Right renal pelvis (tissue), 4 donors: Measurements from ENCODE around the gene MYL5. TPM values are rescaled to one million over a fixed set of nuclear protein-coding genes. Genes with fewer than 3 reads are reported as not detected.
A peak's percentile ranks its signal among the peaks of the same experiment; 100 is the strongest.
"Not testable (repeated sequence)": the region's sequence is repeated elsewhere in the genome, so short reads cannot be mapped to it uniquely, and the experiment has no call there.

Experiments
- DNase-seq, 4 donors: peaks; one replicate each; pipeline ENCODE4 v3.0.0-alpha.2; 2013; ENCODE audit warnings: low read depth in 4 of 4, low spot score in 3 of 4, missing footprints in 1 of 4
- polyA plus RNA-seq, 4 donors: library from polyadenylated mRNA; unstranded; fragments of 120-200 nt; gene quantifications; one replicate each; pipeline ENCODE4 v1.2.1, GENCODE V29; 2013; ENCODE audit not compliant: insufficient read length in 4 of 4

Gene MYL5
- polyA plus RNA-seq, 4 donors: 14.1 to 23.3 (median 17.8) TPM

DNA sequence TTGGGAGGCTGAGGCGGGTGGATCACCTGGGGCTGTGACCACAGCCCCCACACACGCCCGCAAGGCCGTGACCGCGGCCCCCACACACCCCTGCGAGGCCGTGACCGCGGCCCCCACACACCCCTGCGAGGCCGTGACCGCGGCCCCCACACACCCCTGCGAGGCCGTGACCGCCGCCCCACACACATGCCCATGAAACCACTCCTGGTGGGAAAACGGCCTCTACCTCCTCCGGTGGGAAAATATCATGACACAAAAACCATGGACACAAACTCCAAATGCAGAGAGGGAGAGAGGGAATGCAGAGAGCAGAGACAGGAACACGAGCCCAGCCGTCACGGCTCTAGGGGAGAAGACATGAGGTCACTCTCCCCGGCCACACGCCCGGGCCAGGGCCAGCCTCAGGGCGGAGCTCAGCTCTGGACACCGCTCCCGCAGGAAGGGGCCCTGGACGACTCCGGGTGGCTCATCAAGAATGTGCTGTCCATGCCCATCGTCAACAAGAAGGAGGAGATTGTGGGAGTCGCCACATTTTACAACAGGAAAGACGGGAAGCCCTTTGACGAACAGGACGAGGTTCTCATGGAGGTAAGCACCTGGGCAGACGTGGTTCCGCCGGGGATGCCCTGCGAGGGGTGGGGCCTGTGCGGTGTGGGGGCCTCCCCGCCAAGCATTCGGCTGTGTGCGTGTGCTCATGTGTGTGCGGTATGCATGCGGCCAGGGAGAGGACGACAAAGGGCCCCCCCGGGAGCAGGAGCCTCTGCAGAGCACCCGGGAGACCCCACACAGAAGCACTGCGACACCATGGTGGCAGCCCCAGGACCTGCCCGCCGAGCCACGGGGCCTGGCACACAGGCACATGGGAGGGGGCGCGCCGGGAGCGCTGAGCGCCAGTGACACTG lies 17.7 kb upstream of the MYL5 start:
- DNase-seq: no peak

GRCh38 chr4:657338-657833 lies 17.0 kb upstream of the MYL5 start:
- DNase-seq: no peak

DNA sequence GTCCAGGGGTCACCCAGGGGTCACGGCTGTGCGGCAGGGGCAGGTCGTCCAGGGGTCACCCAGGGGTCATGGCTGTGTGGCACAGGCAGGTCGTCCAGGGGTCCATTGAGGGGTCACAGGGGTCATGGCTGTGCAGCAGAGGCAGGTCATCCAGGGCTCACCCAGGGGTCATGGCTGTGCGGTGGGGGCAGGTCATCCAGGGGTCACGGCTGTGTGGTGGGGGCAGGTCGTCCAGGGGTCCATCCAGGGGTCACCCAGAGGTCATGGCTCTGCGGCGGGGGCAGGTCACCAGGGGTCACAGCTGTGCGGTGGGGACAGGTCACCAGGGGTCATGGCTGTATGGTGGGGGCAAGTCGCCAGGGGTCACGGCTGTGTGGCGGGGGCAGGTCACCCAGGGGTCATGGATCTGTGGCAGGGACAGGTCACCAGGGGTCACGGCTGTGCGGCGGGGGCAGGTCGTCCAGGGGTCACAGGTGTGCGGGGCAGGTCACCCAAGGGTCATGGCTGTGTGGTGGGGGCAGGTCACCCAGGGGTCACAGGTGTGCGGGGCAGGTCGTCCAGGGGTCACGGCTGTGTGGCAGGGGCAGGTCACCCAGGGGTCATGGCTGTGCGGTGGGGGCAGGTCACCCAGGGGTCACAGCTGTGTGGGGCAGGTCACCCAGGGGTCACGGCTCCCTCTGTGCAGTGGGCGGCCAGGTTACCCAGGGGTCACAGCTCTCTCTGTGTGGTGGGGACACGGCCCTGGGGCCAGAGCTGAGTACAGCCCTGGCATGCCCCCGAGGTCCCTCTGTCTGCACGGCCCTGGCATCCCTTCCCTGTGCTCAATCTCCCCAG lies 16.3 kb upstream of the MYL5 start:
- no peak for DNase-seq

DNA sequence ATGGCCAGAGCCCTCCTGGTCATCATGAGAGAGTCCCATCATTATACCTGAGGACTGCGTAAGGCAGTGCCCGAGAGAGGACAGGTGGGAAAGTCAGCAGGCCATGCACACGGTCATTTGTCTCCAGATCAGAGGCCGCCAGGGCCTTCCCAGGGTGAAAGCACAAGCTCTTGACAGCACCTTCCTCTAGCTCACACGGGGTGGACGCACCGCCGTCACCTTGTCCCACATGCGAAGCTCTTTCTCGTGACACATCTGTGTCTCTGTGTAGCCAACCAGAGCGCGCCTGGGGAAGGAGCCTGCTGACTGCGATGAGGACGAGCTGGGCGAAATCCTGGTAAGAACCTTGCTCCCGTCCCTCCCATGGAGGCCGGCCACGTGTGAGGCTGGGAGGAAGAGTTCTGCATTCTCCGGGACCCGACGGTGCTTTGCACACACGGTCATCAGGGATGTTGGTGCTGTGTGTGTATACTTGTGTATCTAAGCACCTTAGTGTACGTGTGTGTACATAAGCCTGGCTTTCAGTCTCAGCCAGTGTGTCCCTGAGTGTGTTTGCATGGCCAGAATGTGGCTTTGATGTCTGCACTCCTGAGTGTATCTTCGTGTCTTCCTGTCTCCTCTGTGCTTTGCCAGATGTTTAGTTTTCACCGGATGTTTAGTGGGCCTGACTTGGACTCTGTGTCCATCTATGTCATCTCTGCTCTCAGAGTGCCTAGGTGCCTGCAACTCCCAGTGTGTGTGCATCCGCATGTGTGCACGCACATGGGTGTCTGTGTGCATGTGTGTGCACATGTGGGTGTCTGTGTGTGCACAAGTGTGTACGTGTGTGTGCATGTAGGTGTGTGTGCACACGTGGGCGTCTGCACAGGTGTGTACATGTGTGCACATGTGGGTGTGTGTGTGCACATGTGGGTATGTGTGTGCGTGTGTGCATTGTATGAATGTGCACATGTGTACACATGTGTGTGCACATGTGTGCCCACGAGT lies 15.4 kb upstream of the MYL5 start:
- DNase-seq: no peak

GRCh38 chr4:659851-660250 lies 14.5 kb upstream of the MYL5 start:
- DNase-seq: no peak

DNA sequence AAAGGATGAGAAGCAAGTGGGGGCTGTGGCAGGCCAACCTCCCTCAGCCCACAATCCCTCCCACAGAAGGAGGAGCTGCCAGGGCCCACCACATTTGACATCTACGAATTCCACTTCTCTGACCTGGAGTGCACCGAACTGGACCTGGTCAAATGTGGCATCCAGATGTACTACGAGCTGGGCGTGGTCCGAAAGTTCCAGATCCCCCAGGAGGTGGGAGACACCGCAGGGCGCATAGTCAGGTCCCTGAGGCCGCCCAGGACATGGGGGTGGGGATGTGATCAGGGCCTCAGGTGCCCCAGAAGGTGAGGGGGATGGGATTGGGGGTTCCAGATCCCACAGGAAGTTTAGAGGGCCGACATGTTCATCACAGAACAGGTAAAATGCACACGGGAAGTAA lies 13.9 kb upstream of the MYL5 start:
- DNase-seq: no peak

DNA sequence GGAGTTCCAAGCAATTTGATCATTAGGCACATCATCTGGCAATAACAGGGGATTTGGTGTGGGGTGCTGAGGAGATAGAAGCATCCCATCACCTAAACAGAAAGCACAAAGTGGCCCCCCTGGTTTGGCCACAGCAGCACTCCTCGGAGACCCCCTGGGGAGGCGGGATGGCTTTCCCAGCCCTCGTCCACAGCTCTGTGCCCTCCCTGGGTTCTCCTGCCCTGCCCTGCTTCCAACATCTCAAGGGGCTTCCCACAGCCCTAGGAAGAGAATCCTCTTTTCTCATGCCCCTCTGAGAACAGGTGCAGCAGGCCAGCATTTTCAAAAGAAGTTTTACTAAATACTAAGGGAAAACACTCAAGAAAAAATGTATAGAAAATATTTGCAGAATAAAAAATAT lies 13.1 kb upstream of the MYL5 start:
- DNase-seq: no peak

DNA sequence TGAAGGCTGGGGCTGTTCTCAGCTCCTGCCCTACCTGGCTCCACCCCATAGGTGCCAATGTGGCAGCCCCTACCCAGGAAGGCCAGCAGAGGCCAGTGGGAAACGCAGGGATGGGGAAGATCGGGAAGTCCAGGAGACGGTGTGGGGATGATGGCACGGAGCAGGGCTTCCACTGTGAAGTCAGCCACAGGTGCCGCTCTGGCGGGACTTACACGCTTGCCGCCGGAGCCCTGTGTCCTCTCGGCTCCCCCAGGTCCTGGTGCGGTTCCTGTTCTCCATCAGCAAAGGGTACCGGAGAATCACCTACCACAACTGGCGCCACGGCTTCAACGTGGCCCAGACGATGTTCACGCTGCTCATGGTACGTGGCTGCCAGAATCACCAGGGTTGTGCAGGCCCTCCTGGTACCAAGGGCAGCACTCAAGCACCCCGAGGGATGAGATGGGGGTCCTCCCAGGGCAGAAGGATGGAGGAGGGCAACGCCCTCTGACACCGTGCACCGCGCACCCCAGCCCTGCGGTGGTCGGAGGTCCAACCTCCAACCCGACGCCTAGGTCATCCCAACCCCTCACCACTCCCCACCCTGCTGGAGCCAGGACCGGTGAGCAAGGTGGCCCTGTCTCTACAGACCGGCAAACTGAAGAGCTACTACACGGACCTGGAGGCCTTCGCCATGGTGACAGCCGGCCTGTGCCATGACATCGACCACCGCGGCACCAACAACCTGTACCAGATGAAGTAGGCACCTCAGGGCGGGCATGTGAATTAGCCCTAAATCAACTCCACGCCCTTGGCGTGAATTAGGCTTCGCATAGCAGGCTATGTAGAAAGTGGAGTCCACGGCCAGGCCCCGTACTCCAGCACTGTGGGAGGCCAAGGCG lies 12.2 kb upstream of the MYL5 start:
- no peak for DNase-seq

DNA sequence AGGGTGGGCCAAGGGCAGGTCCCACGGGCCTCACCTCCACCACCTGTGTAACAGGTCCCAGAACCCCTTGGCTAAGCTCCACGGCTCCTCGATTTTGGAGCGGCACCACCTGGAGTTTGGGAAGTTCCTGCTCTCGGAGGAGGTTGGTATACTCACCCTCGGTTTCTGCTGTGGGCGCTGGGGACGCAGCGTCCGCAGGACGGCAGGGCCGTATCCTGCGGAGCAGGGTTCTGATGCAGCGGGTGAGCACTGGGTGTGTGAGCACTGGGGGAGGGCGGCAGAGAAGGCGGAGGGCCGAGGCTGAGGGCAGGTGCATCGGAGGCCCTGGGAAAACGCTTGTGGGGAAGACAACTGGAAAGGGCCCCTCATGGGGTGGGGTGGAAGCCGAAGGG lies 11.3 kb upstream of the MYL5 start:
- DNase-seq: no peak

DNA sequence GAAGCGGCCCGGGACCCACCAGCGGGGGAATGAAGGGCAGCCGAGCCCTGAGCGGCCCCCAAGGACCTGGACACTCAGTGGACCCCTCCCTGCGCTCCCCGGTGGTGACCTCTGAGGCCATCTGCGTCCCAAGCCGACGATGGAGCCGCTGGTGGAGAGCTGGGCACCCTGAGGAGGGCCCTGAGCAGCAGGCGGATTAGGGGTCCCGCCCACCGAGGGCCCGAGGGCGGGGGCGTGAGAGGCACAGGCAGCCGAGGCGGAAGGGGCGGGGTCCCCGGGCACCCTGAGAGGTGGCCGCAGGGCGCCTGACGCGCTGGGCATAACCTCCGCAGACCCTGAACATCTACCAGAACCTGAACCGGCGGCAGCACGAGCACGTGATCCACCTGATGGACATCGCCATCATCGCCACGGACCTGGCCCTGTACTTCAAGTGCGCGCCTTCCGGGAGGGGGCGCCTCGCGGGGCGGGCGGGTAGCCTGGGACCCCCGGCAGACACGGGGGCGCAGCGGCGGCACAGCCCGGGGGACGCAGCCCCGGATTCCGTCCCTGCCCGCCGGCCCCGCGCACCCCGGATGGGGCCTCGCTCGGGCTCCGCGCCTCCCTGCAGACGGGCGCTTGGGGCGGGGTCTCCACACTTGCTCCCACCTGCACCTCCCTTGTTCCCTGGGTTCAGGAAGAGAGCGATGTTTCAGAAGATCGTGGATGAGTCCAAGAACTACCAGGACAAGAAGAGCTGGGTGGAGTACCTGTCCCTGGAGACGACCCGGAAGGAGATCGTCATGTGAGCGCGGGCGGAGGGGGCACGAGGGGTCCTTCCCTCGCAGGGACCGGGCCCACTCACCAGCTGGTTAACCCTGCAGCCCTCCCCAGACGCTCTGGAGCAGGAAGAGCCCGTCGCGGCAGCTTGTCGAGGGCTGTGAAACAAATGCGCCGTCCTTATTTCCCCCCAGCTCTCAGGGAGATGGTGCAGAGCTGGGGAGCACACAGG lies 10.6 kb upstream of the MYL5 start:
- DNase-seq: peak in 2 of 4 donors; percentile 38 to 54

GRCh38 chr4:664713-665231 lies 9.6 kb upstream of the MYL5 start:
- DNase-seq: no peak

DNA sequence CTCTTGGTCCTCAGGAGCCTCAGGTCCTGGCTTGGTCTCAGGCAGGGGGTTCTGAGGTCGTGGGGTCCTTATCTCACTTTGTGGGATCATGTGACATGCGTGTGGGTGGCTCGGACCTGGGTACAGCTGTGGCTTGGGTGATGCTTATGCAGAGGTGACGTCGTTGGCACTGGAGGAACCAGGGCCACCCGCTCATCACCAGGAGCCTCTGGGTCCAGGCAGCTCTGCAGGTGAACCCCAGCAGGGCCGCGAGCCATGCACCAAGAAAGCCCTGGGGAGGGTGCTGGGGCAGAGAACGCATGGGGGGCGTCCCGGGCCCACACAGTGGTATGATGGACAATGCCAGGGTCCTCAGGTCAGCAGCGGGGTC lies 9.0 kb upstream of the MYL5 start:
- DNase-seq: no peak

DNA sequence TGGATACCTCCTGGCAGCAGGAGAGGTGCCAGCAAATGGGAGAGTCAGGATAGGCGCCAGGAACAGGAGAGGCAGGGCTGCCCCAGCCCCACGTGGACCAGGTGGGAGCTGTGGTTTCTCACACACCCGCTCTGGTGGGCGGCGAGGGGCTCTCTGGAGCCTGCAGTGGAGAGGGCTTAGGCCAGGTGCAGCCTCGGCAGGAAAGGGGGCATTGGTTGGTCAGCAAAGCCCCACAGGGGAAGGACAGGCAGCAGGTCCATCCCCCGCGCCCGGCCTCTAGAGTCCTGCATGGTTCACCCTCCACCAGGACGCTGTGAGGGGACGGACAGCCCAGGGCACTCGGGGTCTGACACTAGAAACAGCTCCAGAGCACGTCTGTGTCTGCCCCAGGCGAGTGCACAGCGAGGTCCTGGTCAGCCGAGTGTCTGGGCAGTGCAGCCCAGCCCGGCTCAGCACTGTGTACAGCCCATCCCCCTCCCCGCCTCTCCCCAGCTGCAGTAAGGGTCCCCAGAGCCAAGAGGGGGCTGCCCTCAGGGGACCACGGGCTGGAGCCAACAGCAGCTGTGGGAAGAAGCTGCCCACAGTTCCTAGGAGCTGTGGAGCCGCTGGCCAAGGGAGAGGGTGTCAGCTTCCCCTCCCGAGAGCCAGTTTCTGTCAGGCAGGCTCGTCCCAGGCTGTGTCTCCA lies 8.4 kb upstream of the MYL5 start:
- DNase-seq: no peak

DNA sequence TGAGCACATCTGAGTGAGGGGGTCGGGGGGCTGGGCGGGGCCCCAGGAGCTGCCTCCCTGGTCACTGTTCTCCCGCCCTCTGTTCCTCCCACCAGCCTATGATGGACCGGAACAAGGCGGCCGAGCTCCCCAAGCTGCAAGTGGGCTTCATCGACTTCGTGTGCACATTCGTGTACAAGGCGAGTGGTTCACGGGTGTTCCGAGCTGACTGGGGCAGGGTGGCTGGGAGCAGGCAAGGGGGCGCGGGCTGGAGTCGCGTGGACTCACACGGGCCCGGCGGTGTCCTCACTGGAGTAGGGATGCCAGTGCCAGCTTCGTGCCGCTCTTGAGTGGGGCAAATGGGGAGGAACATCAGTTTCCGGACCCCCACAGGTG lies 7.9 kb upstream of the MYL5 start:
- no peak for DNase-seq

DNA sequence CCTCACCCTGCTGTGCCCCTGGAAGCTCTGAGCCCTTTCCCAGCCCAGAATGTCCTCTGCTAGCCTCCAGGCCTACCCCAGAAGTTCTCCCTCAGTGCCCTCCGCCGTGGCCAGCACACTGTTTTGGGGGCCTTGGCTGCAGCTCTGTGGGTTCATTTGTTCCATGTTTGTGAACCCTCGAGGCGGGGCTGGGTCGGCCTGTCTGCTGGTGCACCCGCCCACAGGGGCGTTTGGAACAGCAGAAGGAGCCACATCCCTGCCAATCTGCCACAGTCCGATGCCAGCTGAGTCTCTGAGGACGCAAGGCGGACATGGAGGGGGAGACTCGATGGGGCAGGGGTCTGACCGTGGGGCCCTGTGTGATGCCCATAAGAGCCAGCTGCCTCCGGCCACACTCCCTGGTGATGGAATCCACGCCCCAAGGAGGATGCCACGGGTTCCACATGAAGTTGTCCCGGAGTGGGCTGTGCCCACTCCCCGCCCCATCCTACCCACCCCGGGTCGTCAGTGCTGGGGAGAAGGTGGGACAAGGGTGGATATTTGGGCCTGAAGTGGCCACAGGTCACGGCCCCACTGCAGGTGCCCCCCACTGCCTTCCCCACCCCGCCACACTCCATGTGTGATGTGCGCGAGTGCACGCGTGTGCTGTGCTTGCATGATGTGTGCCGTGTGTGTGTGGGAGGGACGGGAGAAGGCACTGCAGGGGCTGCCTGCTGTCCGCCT lies 7.4 kb upstream of the MYL5 start:
- DNase-seq: no peak

GRCh38 chr4:667545-667925 lies 6.8 kb upstream of the MYL5 start:
- no peak for DNase-seq

DNA sequence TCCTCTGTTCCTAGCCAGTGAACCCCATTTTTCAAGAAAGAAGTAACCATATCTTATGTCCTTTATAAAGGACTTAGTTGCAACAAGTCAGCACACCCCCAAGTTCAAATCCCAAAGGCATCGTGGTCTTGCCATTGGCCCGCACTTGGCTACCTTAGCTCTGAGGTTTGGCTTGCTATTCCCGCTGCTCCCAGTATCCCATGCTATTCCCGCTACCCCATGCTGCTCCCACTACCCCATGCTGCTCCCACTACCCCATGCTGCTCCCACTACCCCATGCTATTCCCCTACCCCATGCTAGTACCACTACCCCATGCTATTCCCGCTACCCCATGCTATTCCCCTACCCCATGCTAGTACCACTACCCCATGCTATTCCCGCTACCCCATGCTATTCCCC lies 6.1 kb upstream of the MYL5 start:
- DNase-seq: not testable (repeated sequence)
